ENCODE data around the gene NIBAN1.

The NIBAN1 gene

GRCh38 chr1:184973272-184974055 is 844 bp downstream of the NIBAN1 start:
- TF ChIP-seq CTCF (IDR thresholded peaks at IDR 0.05; ENCODE audit: borderline replicate concordance, control extremely low read depth, extremely low read depth, insufficient read depth, missing control alignments): peak; percentile 17
- in situ Hi-C loops (cut with MboI; ENCODE audit: low sequenced_read_pairs, unreplicated experiment): loop anchor here (10.0 kb wide), 1 partner anchor 99 kb away; no protein-coding TSS in a partner anchor
- peak; percentile 77 for DNase-seq (ENCODE audit: low spot score)

GRCh38 chr1:184972315-184973055 is 1.8 kb downstream of the NIBAN1 start:
- TF ChIP-seq CTCF (IDR thresholded peaks at IDR 0.05; ENCODE audit: borderline replicate concordance, control extremely low read depth, extremely low read depth, insufficient read depth, missing control alignments): no peak
- DNase-seq (ENCODE audit: low spot score): no peak
- in situ Hi-C loops (cut with MboI; ENCODE audit: low sequenced_read_pairs, unreplicated experiment): loop anchor here (10.0 kb wide), 1 partner anchor 98 kb away; no protein-coding TSS in a partner anchor

- in situ Hi-C loops (cut with MboI; ENCODE audit: low sequenced_read_pairs, unreplicated experiment): loop anchor here (10.0 kb wide), 1 partner anchor 97 kb away; no protein-coding TSS in a partner anchor
- no peak for TF ChIP-seq CTCF (IDR thresholded peaks at IDR 0.05; ENCODE audit: borderline replicate concordance, control extremely low read depth, extremely low read depth, insufficient read depth, missing control alignments)
- no peak for DNase-seq (ENCODE audit: low spot score)
Observed at GRCh38 chr1:184971522-184972265, 2.6 kb downstream of the NIBAN1 start.

GRCh38 chr1:184970691-184971161 is 3.6 kb downstream of the NIBAN1 start:
- TF ChIP-seq CTCF (IDR thresholded peaks at IDR 0.05; ENCODE audit: borderline replicate concordance, control extremely low read depth, extremely low read depth, insufficient read depth, missing control alignments): no peak
- in situ Hi-C loops (cut with MboI; ENCODE audit: low sequenced_read_pairs, unreplicated experiment): loop anchor here (10.0 kb wide), 1 partner anchor 96 kb away; no protein-coding TSS in a partner anchor
- DNase-seq (ENCODE audit: low spot score): no peak

GRCh38 chr1:184966989-184967388 is 7.3 kb downstream of the NIBAN1 start:
- no peak for DNase-seq (ENCODE audit: low spot score)
- in situ Hi-C loops (cut with MboI; ENCODE audit: low sequenced_read_pairs, unreplicated experiment): no loop called here
- no peak for TF ChIP-seq CTCF (IDR thresholded peaks at IDR 0.05; ENCODE audit: borderline replicate concordance, control extremely low read depth, extremely low read depth, insufficient read depth, missing control alignments)
